Measurements from ENCODE around the gene HUWE1. TPM values are rescaled to one million over a fixed set of nuclear protein-coding genes. Genes with fewer than 3 reads are reported as not detected.

The HUWE1 gene
- total and polyA plus RNA-seq, 2 donors (not counting 1 experiment from before 2014, with no cell fraction given), result 52.8 to 146 TPM

DNA sequence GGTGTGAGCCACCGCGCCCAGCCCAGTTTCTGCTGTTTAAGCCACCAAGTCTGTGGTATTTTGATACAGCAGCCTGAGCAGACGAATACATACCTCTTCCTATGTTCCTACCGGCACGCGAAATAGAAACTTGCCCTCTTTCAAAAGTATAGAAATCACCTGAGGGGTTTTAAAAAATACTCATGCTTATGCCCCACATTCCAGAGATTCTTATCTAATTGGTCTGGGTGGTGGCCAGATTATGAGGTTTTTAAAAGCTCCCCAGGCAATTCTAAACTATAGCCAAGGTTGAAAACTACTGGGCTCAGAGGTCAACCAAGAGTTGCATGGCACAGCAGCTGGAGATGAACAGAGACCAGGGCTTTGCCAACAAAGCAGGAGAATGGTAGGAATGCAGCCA, 24.9 kb upstream of the HUWE1 start:
- Histone ChIP-seq H3K9me3 (ENCODE audit: control insufficient read depth, insufficient read depth, low read depth, low read length) (no peaks in the 10 kb centered on the region), H3K4me1 (ENCODE audit: control insufficient read depth, extremely low read depth, insufficient read depth, low read length) (peaks cover 5% of the 10 kb centered on the region), H2AFZ (ENCODE audit: low read length) (no peak overlapping the region), H3K36me3 (ENCODE audit: control insufficient read depth, insufficient read depth, low read length) (no peaks in the 10 kb centered on the region), H3K27ac (ENCODE audit: insufficient read depth, low read length) (no peak overlapping the region), H3K27me3 (ENCODE audit: control insufficient read depth, insufficient read depth, low read length) (no peaks in the 10 kb centered on the region), H3K9ac (ENCODE audit: insufficient read depth, low read length) (no peak overlapping the region), H3K4me3 (replicated peaks in 1 of 4; ENCODE audit: control extremely low read depth in 1 of 4, insufficient read depth in 1 of 4, low read depth in 3 of 4, low read length in 4 of 4) (no peak overlapping the region), H3K4me2 (ENCODE audit: extremely low read depth, insufficient read depth, low read length) (no peak overlapping the region), H3K79me2 (ENCODE audit: control insufficient read depth, insufficient read depth, low read length) (no peaks in the 10 kb centered on the region), H4K20me1 (ENCODE audit: control insufficient read depth, extremely low read depth, insufficient read depth, low read length) (no peaks in the 10 kb centered on the region)
- TF ChIP-seq, protein P1, sequence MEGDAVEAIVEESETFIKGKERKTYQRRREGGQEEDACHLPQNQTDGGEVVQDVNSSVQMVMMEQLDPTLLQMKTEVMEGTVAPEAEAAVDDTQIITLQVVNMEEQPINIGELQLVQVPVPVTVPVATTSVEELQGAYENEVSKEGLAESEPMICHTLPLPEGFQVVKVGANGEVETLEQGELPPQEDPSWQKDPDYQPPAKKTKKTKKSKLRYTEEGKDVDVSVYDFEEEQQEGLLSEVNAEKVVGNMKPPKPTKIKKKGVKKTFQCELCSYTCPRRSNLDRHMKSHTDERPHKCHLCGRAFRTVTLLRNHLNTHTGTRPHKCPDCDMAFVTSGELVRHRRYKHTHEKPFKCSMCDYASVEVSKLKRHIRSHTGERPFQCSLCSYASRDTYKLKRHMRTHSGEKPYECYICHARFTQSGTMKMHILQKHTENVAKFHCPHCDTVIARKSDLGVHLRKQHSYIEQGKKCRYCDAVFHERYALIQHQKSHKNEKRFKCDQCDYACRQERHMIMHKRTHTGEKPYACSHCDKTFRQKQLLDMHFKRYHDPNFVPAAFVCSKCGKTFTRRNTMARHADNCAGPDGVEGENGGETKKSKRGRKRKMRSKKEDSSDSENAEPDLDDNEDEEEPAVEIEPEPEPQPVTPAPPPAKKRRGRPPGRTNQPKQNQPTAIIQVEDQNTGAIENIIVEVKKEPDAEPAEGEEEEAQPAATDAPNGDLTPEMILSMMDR (conservative IDR thresholded peaks at IDR 0.05 in 1 of 2, IDR thresholded peaks at IDR 0.05 in 1 of 2; ENCODE audit: low read depth in 1 of 2, low read length in 2 of 2), result no peak
- no peak for TF ChIP-seq EZH2 (IDR thresholded peaks at IDR 0.05; ENCODE audit: low read length, missing control alignments)
- DNase-seq (ENCODE audit: low read depth in 2 of 2), result no peak

DNA sequence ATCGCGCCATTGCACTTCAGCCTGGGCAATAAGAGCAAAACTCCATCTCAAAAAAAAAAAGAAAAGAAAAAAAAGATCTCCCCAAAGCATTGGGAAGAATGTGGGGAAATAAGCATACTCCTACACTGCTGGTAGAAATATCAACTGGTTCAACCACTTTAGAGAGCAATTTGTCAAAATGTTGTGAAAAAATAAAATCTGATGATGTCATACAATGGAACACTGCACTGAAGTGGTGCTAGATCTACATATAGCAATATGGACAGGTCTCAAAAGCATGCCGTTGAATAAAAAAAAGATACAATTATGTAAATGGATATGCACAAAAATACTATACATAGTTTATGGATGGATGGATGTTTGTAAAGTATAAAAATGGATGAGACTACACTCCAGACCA, 18.3 kb upstream of the HUWE1 start:
- no peak overlapping the region for H3K27ac ChIP-seq (ENCODE audit: insufficient read depth, low read length)
- no peaks in the 10 kb centered on the region for H3K9me3 ChIP-seq (ENCODE audit: control insufficient read depth, insufficient read depth, low read depth, low read length)
- no peak for DNase-seq (ENCODE audit: low read depth in 2 of 2)
- TF ChIP-seq, protein P1 (conservative IDR thresholded peaks at IDR 0.05 in 1 of 2, IDR thresholded peaks at IDR 0.05 in 1 of 2; ENCODE audit: low read depth in 1 of 2, low read length in 2 of 2), result no peak
- TF ChIP-seq EZH2 (IDR thresholded peaks at IDR 0.05; ENCODE audit: low read length, missing control alignments), result no peak
- H3K9ac ChIP-seq (ENCODE audit: insufficient read depth, low read length), result no peak overlapping the region
- no peaks in the 10 kb centered on the region for H3K4me1 ChIP-seq (ENCODE audit: control insufficient read depth, extremely low read depth, insufficient read depth, low read length)
- H3K36me3 ChIP-seq (ENCODE audit: control insufficient read depth, insufficient read depth, low read length), result no peaks in the 10 kb centered on the region
- H3K4me3 ChIP-seq (replicated peaks in 1 of 4; ENCODE audit: control extremely low read depth in 1 of 4, insufficient read depth in 1 of 4, low read depth in 3 of 4, low read length in 4 of 4), result no peak overlapping the region
- no peaks in the 10 kb centered on the region for H4K20me1 ChIP-seq (ENCODE audit: control insufficient read depth, extremely low read depth, insufficient read depth, low read length)
- no peaks in the 10 kb centered on the region for H3K27me3 ChIP-seq (ENCODE audit: control insufficient read depth, insufficient read depth, low read length)
- H2AFZ ChIP-seq (ENCODE audit: low read length), result no peak overlapping the region
- no peaks in the 10 kb centered on the region for H3K79me2 ChIP-seq (ENCODE audit: control insufficient read depth, insufficient read depth, low read length)
- H3K4me2 ChIP-seq (ENCODE audit: extremely low read depth, insufficient read depth, low read length), result no peak overlapping the region

DNA sequence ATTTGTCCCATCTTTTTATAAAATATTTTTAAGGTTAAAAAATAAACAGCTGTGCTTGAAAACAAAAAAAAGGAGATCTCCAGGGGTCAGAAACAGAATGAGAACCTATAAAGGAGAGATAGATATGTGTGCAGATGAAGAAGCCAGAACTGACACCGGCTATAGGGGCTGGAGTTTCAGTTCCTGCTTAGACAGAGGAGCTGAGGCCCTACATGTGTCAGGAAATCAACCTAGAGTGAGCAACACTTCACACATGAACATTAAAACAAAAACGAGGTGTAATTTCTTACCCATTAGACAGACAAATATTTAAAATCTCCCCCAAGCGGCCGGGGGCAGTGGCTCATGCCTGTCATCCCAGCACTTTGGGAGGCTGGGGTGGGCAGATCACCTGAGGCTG, 17.8 kb upstream of the HUWE1 start:
- H3K79me2 ChIP-seq (ENCODE audit: control insufficient read depth, insufficient read depth, low read length), result no peaks in the 10 kb centered on the region
- no peaks in the 10 kb centered on the region for H3K9me3 ChIP-seq (ENCODE audit: control insufficient read depth, insufficient read depth, low read depth, low read length)
- no peaks in the 10 kb centered on the region for H3K4me1 ChIP-seq (ENCODE audit: control insufficient read depth, extremely low read depth, insufficient read depth, low read length)
- H3K27ac ChIP-seq (ENCODE audit: insufficient read depth, low read length), result no peak overlapping the region
- TF ChIP-seq, protein P1 (conservative IDR thresholded peaks at IDR 0.05 in 1 of 2, IDR thresholded peaks at IDR 0.05 in 1 of 2; ENCODE audit: low read depth in 1 of 2, low read length in 2 of 2), result no peak
- TF ChIP-seq EZH2 (IDR thresholded peaks at IDR 0.05; ENCODE audit: low read length, missing control alignments), result no peak
- no peak overlapping the region for H3K9ac ChIP-seq (ENCODE audit: insufficient read depth, low read length)
- H3K36me3 ChIP-seq (ENCODE audit: control insufficient read depth, insufficient read depth, low read length), result no peaks in the 10 kb centered on the region
- no peak overlapping the region for H3K4me3 ChIP-seq (replicated peaks in 1 of 4; ENCODE audit: control extremely low read depth in 1 of 4, insufficient read depth in 1 of 4, low read depth in 3 of 4, low read length in 4 of 4)
- no peaks in the 10 kb centered on the region for H4K20me1 ChIP-seq (ENCODE audit: control insufficient read depth, extremely low read depth, insufficient read depth, low read length)
- H3K27me3 ChIP-seq (ENCODE audit: control insufficient read depth, insufficient read depth, low read length), result no peaks in the 10 kb centered on the region
- no peak for DNase-seq (ENCODE audit: low read depth in 2 of 2)
- no peak overlapping the region for H3K4me2 ChIP-seq (ENCODE audit: extremely low read depth, insufficient read depth, low read length)
- no peak overlapping the region for H2AFZ ChIP-seq (ENCODE audit: low read length)

Measured in fibroblast of lung (primary cell).